GM21390 (cell line): ENCODE results near the gene TRERF1.

Experiments
- ATAC-seq: cut with Tn5 transposase; IDR thresholded peaks from one replicate; pipeline ENCODE4 v1.9.1; 2021; ENCODE audit not compliant: unreplicated experiment

The TRERF1 gene

DNA sequence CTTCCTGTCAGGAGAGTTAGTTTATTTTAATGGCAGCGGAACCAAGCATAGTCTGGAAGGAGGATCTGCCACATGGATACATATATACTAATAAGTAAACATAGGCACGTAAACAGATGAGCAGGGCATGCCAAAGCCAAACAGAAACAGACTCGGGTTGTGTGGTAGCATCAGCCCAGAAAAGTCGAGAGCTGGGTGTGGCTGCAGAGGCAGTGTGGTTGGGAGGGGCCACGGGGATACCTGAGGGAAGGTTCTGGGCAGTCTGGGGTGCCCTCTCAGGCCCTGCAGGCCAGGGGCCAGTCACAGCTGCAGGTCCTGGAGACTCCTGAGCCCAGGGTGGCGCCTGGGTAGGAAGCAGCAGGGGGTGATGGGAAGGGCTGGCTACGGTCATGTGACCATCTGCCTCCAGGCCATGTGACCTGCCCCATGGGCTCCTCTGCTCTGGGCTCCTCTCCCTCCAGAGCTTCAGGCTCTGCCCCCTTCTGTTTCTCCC is 191.3 kb downstream of the TRERF1 start:
- ATAC-seq, result no peak

DNA sequence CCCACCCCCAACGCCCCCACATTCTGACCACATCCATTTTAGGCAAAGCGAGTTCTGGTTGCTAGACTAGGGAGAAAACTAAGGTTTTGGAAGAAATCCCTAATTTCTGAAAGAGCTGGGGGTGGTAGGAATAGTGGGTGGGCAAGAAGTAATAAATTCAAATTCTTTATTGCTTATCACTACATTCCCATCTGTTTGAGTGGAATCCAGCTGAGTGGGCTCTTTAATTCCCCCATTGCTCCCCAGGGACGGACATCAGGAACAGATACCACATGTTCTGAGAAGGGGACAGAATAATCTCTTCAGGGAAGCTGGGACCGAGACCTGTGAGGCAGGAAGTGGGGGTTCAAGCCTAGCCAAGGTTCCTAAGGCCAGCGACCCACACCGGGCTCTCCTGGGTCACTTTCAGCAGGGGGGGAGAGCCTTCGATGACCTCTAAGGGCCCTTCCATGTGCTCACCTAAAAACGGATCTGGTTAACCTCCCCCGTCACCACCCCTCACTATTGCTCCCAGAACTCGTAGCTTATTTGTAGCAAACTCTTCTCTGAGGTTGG is 191.8 kb downstream of the TRERF1 start:
- no peak for ATAC-seq

DNA sequence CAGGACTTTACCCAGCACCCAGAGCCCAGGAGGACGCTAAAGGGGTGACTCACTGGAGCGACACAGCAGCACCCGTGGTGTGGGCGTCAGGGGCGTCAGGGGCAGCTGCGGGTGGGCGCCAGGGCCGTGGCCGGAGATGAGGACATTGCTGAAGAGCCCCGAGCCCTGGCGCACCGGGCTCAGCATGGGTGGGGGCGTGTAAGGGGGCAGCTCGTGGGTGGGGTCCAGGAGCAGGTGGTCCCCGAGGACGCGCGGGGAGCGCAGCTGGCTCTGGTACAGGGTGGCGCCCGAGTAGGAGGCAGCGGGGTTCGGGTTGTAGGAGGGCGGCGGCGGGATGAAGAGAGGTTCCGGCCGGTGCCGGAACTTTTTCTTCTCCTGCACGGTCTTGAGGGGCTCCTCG is 192.4 kb downstream of the TRERF1 start:
- no peak for ATAC-seq

DNA sequence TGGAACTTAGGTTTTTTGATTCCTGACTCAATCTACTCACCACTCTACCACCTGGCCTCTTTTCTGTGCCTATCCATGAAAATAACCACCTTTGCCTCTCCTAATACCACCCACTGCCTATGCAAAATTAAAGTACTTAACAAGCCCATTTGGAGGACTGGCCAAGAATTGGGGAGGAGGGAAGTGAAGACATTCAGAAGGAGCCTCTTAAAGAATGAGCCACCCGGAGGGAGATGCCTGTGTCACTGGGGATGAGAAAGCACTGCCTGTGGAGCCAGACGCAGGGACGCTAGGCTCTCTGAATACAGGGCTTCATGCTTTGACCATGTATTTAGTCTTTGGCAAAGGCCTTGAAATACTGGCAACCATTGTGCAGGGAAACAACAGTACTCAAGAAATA is 194.1 kb downstream of the TRERF1 start:
- no peak for ATAC-seq

DNA sequence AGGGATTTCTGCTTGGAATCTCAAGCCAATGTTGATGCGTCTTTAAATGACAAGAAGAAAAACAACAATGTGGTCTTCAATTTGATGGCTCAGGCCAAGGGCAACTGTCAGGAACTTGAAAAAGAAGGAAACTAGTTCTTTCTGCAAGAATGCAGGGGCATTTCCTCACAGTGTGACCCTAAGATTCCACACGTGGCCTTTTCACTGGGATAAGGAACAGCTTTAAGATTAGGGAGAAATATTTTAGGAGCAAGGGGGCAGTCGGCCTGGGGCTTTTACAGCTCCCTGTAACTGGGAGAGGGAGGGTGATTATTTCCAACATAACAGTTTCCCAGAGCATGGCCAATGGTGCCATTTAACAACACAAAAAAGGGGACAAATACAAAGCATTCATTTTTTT is 194.7 kb downstream of the TRERF1 start:
- ATAC-seq, result no peak

DNA sequence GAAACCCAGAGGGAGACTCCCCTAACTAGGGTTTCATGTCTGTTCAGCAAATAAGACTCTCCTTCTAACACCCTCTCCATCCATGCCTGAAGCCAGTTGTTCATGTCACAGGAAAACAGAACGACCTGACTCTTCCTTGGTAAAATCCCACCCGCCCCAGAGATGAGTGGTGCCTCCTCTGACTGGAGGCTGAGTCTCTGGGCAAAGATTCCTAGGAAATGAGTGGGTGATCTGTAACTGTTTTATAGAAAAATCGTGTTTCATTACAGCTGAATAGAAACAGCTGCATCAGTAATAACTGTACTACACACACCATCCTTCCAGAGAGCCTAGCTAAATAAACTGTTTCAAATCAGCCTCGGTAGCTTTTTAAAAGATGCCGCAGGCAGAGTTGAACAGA is 196.7 kb downstream of the TRERF1 start:
- ATAC-seq, result no peak

DNA sequence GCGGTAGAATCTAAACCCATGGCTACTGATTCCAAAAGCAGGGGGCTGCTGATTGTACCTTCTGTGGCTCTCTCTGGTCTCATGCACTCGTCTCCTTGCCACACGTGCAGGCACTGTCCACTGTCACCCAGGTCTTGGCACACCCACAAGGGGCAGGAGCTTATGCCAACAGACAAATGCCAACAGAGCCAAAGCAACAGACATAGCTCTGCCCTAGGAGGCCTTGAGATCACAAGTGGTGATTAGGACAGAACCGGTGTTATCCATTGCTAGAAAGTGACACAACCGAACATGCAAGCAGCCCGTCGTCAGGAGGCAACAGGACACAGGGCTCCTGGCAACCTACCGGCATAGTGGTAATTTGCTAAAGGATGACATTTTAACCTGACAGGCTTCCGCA is 197.2 kb downstream of the TRERF1 start:
- no peak for ATAC-seq

DNA sequence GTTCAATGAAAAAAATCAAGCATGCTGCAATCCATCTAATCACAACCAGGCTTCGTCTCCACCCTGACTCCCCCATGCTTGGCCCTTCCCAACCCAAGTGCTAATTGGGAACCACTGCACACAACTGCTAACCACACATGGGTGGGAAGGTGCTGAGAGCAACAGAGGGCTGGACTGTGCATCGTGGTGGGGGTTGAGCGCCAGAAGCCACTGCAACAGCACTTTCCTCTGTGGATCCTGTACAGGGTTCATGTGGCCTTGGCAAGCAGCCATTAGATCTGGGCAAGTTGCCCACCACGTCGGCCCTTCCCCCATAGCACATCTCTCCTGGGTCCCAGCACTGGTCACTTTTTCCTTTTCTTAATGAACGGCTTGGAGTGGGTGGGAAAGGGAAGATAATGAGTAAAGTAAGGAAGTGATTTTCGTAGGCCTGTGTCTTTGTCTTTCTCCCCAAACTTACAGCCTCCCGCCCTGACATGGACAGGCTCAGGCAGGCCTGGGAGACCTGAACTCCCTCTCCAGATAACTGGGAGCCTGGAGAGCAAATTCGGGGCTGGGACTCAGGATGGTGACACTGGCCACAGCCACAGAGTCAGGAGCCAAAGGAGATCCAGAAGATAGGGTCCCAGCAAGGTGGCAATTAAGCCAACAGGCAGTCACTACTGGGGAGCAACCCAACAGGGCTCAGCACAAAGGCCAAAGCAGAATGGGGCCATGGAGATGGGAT is 199.7 kb downstream of the TRERF1 start:
- ATAC-seq, result no peak

DNA sequence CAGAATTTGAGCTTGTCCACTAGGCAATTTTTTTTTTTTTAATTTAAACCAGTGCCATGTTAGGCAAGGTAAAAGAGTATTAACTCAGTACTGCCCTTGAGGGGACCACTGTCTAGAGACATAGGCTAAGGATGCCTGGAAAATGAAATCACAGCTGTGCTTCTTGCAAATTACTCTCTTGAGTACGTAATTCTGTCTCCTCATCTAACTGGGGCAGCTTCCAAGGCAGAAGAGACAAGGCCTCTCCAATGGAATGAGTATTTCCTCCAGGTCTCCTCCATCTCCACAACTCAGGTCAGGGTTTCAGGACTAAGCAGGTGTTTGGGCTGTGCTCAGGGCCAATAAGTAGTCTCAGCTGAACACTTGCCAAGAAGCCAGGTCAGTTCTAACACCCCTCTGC is 200.2 kb downstream of the TRERF1 start:
- ATAC-seq, result no peak

DNA sequence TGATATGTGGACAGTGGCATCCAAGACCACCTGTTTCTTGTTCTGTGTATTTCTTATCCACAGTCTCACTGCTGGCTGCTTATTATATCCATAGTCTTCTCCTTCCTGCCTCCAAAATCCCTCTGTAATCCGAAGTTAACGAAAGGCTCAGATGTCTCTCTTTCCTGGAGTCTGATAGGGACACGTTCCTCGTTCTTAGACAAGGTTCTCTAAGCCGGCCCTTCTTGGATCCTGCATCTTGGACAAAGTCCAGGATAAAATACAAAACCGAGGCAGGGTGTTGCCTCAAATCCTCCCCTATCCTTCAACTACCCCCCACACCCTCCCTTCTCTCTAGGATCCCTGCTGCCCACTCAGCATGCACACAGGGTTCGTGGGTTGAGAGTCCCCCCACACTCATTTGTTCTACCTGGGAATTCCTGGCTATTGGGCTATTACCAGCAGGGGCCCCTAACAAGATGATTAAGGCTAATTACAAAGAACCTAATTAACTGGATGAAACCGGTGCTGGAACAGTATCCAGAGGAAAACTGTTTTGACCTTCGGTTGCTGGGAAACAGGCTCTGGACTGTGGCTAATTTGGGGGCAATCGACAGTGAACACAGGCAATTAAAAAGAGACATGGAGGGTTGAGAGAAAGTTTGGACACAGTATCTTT is 201.3 kb downstream of the TRERF1 start:
- ATAC-seq, result no peak

DNA sequence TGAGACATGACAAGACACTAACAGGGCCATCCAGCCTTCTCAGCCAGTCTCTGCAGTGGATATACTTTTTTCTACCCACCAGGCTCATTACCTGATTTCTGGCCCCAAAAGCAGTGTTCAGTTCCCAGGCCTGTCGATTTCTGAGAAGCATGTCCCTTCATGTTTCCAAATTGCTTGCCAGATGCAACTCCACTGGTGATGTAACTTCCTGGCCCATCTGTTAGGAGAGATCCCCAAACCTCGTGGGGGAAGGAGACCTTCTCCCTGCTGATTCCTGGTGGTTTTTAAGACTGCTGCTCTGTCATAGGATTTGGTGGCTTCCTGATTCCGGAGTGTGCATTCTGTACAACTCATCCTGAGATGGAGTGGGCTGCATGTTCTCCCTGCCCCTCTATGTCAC is 202.4 kb downstream of the TRERF1 start:
- ATAC-seq, result no peak

DNA sequence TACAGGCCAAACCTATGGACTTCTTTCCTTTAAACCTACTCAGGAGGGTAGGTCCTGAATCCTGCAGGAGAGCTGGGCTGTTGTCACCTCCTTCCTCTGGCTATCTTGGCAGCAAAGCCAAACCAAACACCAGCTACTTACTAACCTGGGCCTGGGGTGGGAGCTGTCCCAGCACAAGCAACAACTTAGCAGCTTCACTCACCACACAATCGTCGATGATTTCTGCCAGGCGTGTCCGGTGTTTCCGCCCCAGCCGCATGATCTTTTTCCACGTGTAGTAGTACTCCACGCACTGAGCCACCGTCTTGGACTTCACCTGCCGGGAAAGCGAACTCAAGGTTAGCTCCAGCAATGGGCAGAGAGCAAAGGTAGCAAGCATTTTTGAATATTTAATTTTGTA is 208.7 kb downstream of the TRERF1 start:
- no peak for ATAC-seq

DNA sequence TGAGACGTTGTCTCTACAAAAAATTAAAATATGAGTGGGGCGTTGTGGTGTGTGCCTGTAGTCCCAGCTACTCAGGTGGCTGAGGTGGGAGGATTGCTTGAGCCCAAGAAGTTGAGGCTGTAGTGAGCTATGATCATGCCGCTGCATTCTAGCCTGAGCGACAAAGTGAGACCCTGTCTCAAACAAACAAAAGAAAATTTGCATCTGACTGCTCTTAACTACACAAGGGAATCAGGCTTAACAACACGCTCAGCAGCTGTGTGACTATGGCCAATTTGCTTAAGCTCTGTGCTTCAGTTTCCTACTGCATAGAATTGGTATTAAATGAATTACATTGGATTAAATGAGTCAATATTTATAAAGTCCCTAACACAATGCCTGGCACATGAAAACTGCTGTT is 209.8 kb downstream of the TRERF1 start:
- no peak for ATAC-seq

DNA sequence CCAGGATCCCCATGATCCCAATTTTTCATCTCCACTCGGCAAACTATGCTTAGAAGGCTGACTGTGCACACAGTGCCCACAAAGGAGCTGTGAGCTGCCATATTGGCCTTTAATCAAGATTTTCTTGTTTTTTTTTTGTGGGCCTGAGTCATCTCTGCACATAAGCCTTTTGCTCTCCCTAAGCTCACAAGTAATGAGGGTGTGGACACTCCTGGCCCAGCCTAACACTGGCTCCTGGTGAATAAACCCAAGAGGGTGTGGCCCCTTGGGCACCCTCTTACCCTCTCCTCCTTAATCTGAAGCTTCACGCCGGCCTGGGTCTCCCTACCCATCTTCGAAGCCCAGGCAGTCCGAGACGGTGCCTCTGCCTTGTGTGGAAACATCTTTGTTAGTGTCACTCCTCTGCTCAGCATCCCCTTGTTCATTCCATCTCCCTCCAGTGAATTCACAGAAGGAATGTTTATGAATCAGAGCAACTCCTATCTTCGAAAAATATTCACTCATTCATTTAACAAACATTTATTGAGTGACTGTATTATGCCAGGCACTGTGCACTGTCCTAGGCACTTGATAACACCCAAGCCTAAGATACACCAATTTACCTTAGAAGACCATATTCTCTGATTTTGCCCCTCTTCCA is 211.9 kb downstream of the TRERF1 start:
- no peak for ATAC-seq

DNA sequence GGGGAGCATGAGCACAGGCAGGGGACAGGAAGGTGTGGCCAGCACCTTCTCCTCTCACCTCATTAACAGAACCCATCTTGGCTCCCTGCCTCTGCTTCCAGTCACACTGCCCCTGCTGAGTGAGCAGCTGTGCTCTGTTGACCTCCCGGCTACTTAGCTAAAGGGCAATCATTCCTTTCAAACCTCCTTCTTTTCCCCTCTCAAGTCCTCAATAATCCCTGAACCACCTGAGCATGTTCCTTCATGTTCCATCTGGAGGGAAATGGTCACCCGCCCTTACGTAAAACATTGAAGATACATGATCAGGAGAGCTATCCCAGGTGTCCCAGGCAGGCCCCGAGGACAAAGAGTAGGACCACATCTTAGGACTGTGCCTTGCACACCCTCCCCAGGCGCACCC is 212.4 kb downstream of the TRERF1 start:
- ATAC-seq, result no peak

DNA sequence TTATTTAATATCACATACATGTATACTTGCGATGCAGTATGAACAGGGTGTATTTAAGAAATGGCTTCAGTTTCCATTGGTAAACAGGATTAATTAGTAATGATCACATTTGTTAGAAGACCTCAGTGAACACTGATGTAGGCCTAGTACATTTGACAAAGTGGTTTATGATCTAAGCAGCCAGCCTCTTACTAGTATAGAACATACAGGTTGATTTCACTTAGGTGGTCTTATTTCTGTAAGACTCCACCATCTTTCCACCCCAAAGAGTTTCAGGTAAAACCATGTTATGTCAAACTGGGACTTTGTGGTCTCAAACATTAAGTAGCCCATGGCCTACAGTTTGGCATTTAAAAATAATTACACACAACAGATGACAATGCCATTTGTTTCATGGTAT is 213.9 kb downstream of the TRERF1 start:
- no peak for ATAC-seq

DNA sequence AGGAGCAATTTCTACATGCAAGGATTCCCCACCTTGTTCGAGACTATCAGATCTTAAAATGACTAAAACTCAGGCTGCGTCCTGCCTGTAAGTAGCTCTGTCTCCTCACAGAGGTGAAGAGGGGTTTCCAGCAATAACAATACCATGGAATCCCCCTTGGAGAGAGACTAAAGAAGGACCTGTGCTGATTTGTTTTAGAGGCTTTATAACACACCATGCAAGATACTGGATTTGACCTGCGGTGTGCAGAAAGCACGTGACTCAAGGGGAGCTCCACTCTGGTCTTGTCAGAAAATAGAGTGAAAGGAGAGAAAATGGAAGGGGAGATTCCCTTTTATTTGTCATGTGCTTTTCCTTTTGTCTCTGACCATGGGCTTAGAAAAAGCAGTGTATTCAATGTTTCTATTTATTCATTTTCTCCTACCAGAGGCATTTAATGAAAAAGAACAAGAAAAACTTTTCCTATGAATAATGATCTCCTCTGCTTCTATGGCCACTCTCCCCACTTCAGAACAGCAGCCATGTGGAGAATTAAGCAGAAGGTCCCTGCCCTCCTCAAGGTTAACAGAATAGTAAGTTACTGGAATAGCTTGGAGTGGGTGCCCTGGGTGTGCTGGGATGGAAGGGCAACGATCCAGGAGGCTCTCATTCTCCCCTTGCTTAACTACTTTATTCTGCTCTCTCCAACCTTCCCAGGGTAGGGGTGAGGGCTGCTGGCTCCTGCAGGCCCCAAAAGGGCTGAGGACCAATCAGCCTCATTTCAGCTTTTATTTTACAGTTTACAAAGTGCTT is 214.8 kb downstream of the TRERF1 start:
- no peak for ATAC-seq

DNA sequence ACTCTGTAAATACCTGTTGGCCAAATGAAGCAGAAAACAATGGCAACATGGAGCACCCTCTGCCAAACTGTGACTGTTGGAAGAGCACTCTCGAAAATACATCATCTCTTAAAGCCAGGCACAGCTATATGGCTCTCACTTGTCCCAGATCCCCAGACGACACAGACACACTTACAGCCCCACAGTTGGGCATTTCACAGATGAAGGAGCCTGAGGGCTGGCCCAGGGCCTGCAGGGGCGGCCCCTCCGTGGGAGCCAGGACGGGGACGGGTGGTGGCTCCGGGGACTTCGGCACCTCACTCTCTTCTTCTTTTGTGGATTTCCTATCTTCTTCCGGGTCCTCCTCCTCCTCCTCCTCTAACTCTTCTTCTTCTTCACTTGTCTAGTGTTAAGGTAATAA is 215.7 kb downstream of the TRERF1 start:
- no peak for ATAC-seq

DNA sequence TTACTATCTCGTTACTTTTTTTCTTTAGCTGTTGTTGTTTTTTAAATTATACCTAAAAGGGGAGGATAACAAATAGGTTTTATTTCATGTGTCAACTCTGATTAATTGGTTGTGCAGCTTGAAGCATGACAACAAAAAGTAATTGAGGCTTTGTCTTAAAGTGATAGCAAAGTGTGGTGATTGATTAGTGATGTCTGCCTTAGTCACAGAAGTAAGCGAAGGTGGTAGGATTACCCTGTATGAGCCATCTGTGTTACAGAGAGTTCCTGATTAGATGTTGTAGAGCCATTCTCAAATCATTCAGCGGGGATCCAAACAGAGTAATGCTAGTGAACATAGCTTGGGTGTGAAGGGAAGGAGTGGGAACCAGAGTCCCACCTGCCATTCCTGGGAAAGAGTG is 219.7 kb downstream of the TRERF1 start:
- no peak for ATAC-seq

DNA sequence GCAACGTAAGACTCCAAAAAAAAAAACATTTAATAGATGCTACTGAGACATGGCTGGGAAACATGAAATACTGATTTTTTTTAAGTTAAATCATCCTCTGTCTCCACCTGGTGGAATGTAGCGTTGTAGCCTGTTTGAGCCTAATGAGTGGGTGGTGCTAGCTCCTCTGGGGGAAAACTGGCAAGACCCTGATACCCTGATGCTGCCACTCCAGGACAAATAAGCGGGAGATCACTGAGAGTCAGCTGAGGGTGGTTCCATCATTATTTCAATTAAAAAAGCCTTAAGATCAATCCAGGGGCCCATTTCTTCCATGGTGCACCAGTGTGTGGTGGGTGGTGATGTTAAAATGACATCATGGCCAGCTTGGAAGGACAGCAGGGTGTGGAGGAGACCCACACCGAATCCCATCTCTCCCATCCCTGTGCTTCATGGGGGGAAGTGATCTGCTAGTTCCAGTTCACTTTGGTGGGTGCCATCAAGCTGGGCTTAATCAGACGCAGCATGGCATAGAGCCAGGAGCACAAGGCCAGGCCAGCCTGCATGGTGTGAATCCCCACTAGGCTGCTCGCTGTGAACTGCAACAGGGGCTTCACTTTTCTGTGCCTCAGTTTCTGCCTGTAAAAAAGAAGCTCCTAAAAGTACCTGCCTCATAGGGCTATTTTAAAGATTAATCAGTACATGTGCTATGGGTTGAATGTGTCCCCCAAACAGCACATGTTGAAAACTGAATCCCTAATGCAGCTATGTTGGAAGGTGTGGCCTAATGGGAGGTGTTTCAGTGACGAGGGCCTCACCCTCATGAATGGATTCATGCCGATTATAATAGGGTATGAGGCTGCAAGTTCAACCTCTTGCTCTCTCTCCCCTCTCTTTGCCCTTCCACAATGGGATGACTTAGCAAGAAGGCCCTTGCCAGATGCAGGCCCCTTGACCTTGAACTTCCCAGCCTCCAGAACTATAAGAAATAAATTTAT is 221.1 kb downstream of the TRERF1 start:
- no peak for ATAC-seq
